WTC11 (cell line): ENCODE results near the gene GSTK1.

Experiments
- ATF2 ChIP-seq: sonication (generic); formaldehyde crosslinking; IDR thresholded peaks from 2 replicates; pipeline ENCODE4 v1.8.1; 2022; ENCODE audit warnings: low read depth, missing genetic modification reagents, borderline replicate concordance
- ATF6 ChIP-seq: sonication (generic); formaldehyde crosslinking; IDR thresholded peaks from 2 replicates; pipeline ENCODE4 v1.8.1; 2023; ENCODE audit warnings: mild to moderate bottlenecking, missing genetic modification reagents
- CTCF ChIP-seq: fragments of 200-600 bp; IDR thresholded peaks from 2 replicates; pipeline ENCODE4 v1.8.0; 2022; ENCODE audit warnings: antibody characterized with exemption
- ELF4 ChIP-seq: sonication (generic); formaldehyde crosslinking; IDR thresholded peaks from 2 replicates; pipeline ENCODE4 v1.8.1; 2022; ENCODE audit warnings: low read depth, mild to moderate bottlenecking, moderate library complexity, missing genetic modification reagents
- FOXJ3 ChIP-seq: sonication (generic); formaldehyde crosslinking; IDR thresholded peaks from 2 replicates; pipeline ENCODE4 v1.9.0; 2021; ENCODE audit warnings: missing genetic modification reagents, mild to moderate bottlenecking, borderline replicate concordance
- GABPB1 ChIP-seq: sonication (generic); formaldehyde crosslinking; IDR thresholded peaks from 2 replicates; pipeline ENCODE4 v1.8.1; 2023; ENCODE audit warnings: mild to moderate bottlenecking, missing genetic modification reagents
- KAT7 ChIP-seq: sonication (generic); formaldehyde crosslinking; IDR thresholded peaks from 2 replicates; pipeline ENCODE4 v1.8.1; 2023; ENCODE audit warnings: missing genetic modification reagents, mild to moderate bottlenecking, borderline replicate concordance
- MYBL2 ChIP-seq: sonication (generic); formaldehyde crosslinking; IDR thresholded peaks from 2 replicates; pipeline ENCODE4 v1.8.1; 2023; ENCODE audit warnings: mild to moderate bottlenecking, moderate library complexity, missing genetic modification reagents
- USF1 ChIP-seq: sonication (generic); formaldehyde crosslinking; IDR thresholded peaks from 2 replicates; pipeline ENCODE4 v1.8.0; 2022; ENCODE audit warnings: mild to moderate bottlenecking, missing genetic modification reagents
- ZBTB21 ChIP-seq: sonication (generic); formaldehyde crosslinking; IDR thresholded peaks from 2 replicates; pipeline ENCODE4 v1.8.1; 2023; ENCODE audit warnings: mild to moderate bottlenecking, missing genetic modification reagents, borderline replicate concordance
- ZNF416 ChIP-seq: fragments of 250-450 bp; sonication (Bioruptor Pico); IDR thresholded peaks from 2 replicates; pipeline ENCODE4 v1.9.0; 2021; ENCODE audit warnings: mild to moderate bottlenecking, inconsistent platforms

GRCh38 chr7:143236408-143236990 lies 26.7 kb upstream of the GSTK1 start:
- TF ChIP-seq ATF2 (CRISPR knock-in tag) (no peak), ATF6 (CRISPR knock-in tag) (no peak), USF1 (CRISPR knock-in tag) (no peak), FOXJ3 (CRISPR knock-in tag) (no peak), KAT7 (no peak), MYBL2 (CRISPR knock-in tag) (no peak), ZNF416 (CRISPR knock-in tag) (no peak), CTCF (no peak), ELF4 (CRISPR knock-in tag) (no peak), GABPB1 (CRISPR knock-in tag) (no peak), ZBTB21 (CRISPR knock-in tag) (no peak)
